Neural progenitor cell (in vitro differentiated cells): ENCODE measurements around the gene SYNRG. TPM values are rescaled to one million over a fixed set of nuclear protein-coding genes. Genes with fewer than 3 reads are reported as not detected.
A peak's percentile ranks its signal among the peaks of the same experiment; 100 is the strongest.

ENCODE experiments used
- DNase-seq: peaks from one replicate; pipeline ENCODE4 v3.0.0-alpha.2; 2016; ENCODE audit warnings: low spot score
- H2AFZ ChIP-seq: fragments of 200-600 bp; sonication (generic); replicated peaks from 2 replicates; pipeline ENCODE4 v1.6.1; 2016; ENCODE audit warnings: antibody characterized with exemption
- H3F3A ChIP-seq: fragments of 200-600 bp; sonication (generic); 2 replicates; pipeline ENCODE4 v1.6.1; 2016; ENCODE audit warnings: antibody characterized with exemption, low read depth
- H3K27ac ChIP-seq: fragments of 200-600 bp; sonication (generic); 2 replicates; pipeline ENCODE4 v1.5.1; 2016; ENCODE audit warnings: mild to moderate bottlenecking
- H3K27me3 ChIP-seq: fragments of 200-600 bp; sonication (generic); 2 replicates; pipeline ENCODE4 v1.6.1; 2016; ENCODE audit warnings: mild to moderate bottlenecking, moderate library complexity
- H3K36me3 ChIP-seq: fragments of 200-600 bp; sonication (generic); 2 replicates; pipeline ENCODE4 v1.5.1; 2016
- H3K4me1 ChIP-seq: fragments of 200-600 bp; sonication (generic); 2 replicates; pipeline ENCODE4 v1.6.1; 2016; ENCODE audit warnings: mixed run types
- H3K4me2 ChIP-seq: fragments of 200-600 bp; sonication (generic); 2 replicates; pipeline ENCODE4 v1.6.1; 2016
- H3K4me3 ChIP-seq: fragments of 200-600 bp; sonication (generic); 2 replicates; pipeline ENCODE4 v1.5.1; 2016
- H3K79me2 ChIP-seq: fragments of 200-600 bp; sonication (generic); 2 replicates; pipeline ENCODE4 v1.6.1; 2016; ENCODE audit warnings: low read depth
- H3K9ac ChIP-seq: fragments of 200-600 bp; sonication (generic); 2 replicates; pipeline ENCODE4 v1.6.1; 2016
- H3K9me3 ChIP-seq: fragments of 200-600 bp; sonication (generic); 2 replicates; pipeline ENCODE4 v1.5.1; 2016; ENCODE audit warnings: low read depth
- H4K20me1 ChIP-seq: fragments of 200-600 bp; sonication (generic); 2 replicates; pipeline ENCODE4 v1.6.1; 2016; ENCODE audit warnings: low read depth
- H3K27ac Mint-ChIP-seq: 3 replicates; pipeline ENCODE4 v1.8.0; 2021; ENCODE audit warnings: mixed read lengths
- H3K27me3 Mint-ChIP-seq: 2 replicates; pipeline ENCODE4 v1.8.0; 2022; ENCODE audit warnings: low read depth, mild to moderate bottlenecking, inconsistent platforms, moderate library complexity, mixed read lengths; ENCODE audit not compliant: insufficient read depth
- H3K36me3 Mint-ChIP-seq: 3 replicates; pipeline ENCODE4 v1.8.0; 2021; ENCODE audit warnings: mixed read lengths
- H3K4me1 Mint-ChIP-seq: 3 replicates; pipeline ENCODE4 v1.8.0; 2021; ENCODE audit warnings: mixed read lengths
- H3K4me3 Mint-ChIP-seq: 3 replicates; pipeline ENCODE4 v1.8.0; 2021; ENCODE audit warnings: mild to moderate bottlenecking, moderate library complexity, mixed read lengths
- H3K9me3 Mint-ChIP-seq: 3 replicates; pipeline ENCODE4 v1.8.0; 2020; ENCODE audit warnings: mixed read lengths
- CTCF ChIP-seq: fragments of 200-600 bp; sonication (generic); IDR thresholded peaks from 2 replicates; pipeline ENCODE4 v1.5.1; 2017; ENCODE audit warnings: antibody characterized with exemption, mild to moderate bottlenecking
- EZH2 ChIP-seq: fragments of 200-600 bp; sonication (generic); IDR thresholded peaks from 2 replicates; pipeline ENCODE4 v1.6.1; 2017; ENCODE audit warnings: antibody characterized with exemption, mild to moderate bottlenecking, moderate library complexity
- EZH2phosphoT487 ChIP-seq: fragments of 200-600 bp; sonication (generic); IDR thresholded peaks from 2 replicates; pipeline ENCODE4 v1.6.1; 2017; ENCODE audit warnings: antibody characterized with exemption
- total RNA-seq: library from RNA; depleted of rRNA; stranded (reverse); fragments of >200 nt; gene quantifications from 2 replicates; pipeline ENCODE4 v1.2.3, GENCODE V29; 2015; ENCODE audit warnings: low replicate concordance

Gene SYNRG
- total RNA-seq, 1 donor from 2014 or later = 22.4 TPM

GRCh38 chr17:37643869-37644268 lies 34.7 kb upstream of the SYNRG start:
- Mint-ChIP-seq H3K27ac (no peak overlapping the region), H3K36me3 (peaks cover 18% of the 10 kb centered on the region), H3K4me1 (peaks cover 12% of the 10 kb centered on the region), H3K9me3 (no peaks in the 10 kb centered on the region), H3K4me3 (peak overlapping the region; percentile 96), H3K27me3 (no peaks in the 10 kb centered on the region)
- peaks cover 44% of the 10 kb centered on the region for H3K79me2 ChIP-seq
- H4K20me1 ChIP-seq = peaks cover 13% of the 10 kb centered on the region
- peak overlapping the region; percentile 94 for H3K4me2 ChIP-seq
- H3K9ac ChIP-seq = no peak overlapping the region
- no peaks in the 10 kb centered on the region for H3K9me3 ChIP-seq
- peaks cover 7% of the 10 kb centered on the region for H3F3A ChIP-seq
- no peak overlapping the region for H3K27ac ChIP-seq
- peak overlapping the region; percentile 96 for H2AFZ ChIP-seq
- H3K4me1 ChIP-seq = peaks cover 5% of the 10 kb centered on the region
- H3K27me3 ChIP-seq = peaks cover 52% of the 10 kb centered on the region
- H3K36me3 ChIP-seq = peaks cover 14% of the 10 kb centered on the region
- peak; percentile 3 for DNase-seq
- H3K4me3 ChIP-seq = peak overlapping the region; percentile 95
- TF ChIP-seq EZH2phosphoT487 = no peak
- no peak for TF ChIP-seq CTCF
- TF ChIP-seq EZH2 = no peak

GRCh38 chr17:37643118-37643766 lies 34.0 kb upstream of the SYNRG start, which contains the start of gene DDX52:
Gene DDX52, minus strand, starts transcription at chr17:37643446. Its CDS starts 26 bp downstream, at chr17:37643420.
- peak within 1 kb of the TSS; percentile 96 for H2AFZ ChIP-seq
- peak within 1 kb of the TSS; percentile 87 for H3K9ac ChIP-seq
- Mint-ChIP-seq H3K4me1 (peaks cover 12% of the 10 kb centered on the region), H3K4me3 (peak within 1 kb of the TSS; percentile 96), H3K27me3 (no peaks in the 10 kb centered on the region), H3K9me3 (no peaks in the 10 kb centered on the region), H3K36me3 (peaks cover 22% of the 10 kb centered on the region), H3K27ac (peak within 1 kb of the TSS; percentile 88)
- TF ChIP-seq EZH2 (no peak), CTCF (peak; percentile 11), EZH2phosphoT487 (no peak)
- H3K36me3 ChIP-seq = peaks cover 18% of the 10 kb centered on the region
- no peaks in the 10 kb centered on the region for H3K9me3 ChIP-seq
- H3K4me2 ChIP-seq = peak within 1 kb of the TSS; percentile 94
- H3K79me2 ChIP-seq = peaks cover 50% of the 10 kb centered on the region
- peak within 1 kb of the TSS; percentile 69 for H3K27ac ChIP-seq
- H3K27me3 ChIP-seq = peaks cover 46% of the 10 kb centered on the region
- peak; percentile 95 for DNase-seq
- peak within 1 kb of the TSS; percentile 95 for H3K4me3 ChIP-seq
- H3F3A ChIP-seq = peaks cover 7% of the 10 kb centered on the region
- H3K4me1 ChIP-seq = peaks cover 5% of the 10 kb centered on the region
- peaks cover 13% of the 10 kb centered on the region for H4K20me1 ChIP-seq

- Histone ChIP-seq H3K79me2 (peaks cover 56% of the 10 kb centered on the region), H3K4me1 (peaks cover 5% of the 10 kb centered on the region), H3K4me2 (peak overlapping the region; percentile 94), H3K27me3 (peaks cover 41% of the 10 kb centered on the region), H3F3A (peaks cover 7% of the 10 kb centered on the region), H2AFZ (peak overlapping the region; percentile 96), H3K36me3 (peaks cover 18% of the 10 kb centered on the region), H3K9ac (peak overlapping the region; percentile 87), H4K20me1 (peaks cover 13% of the 10 kb centered on the region), H3K4me3 (peak overlapping the region; percentile 95), H3K27ac (peak overlapping the region; percentile 69), H3K9me3 (no peaks in the 10 kb centered on the region)
- H3K4me1 Mint-ChIP-seq = peaks cover 12% of the 10 kb centered on the region
- no peaks in the 10 kb centered on the region for H3K27me3 Mint-ChIP-seq
- H3K9me3 Mint-ChIP-seq = no peaks in the 10 kb centered on the region
- H3K4me3 Mint-ChIP-seq = peak overlapping the region; percentile 96
- TF ChIP-seq EZH2 (no peak), CTCF (no peak)
- H3K27ac Mint-ChIP-seq = peak overlapping the region; percentile 88
- DNase-seq = no peak
- peaks cover 24% of the 10 kb centered on the region for H3K36me3 Mint-ChIP-seq
Observed at GRCh38 chr17:37642681-37643080, 33.5 kb upstream of the SYNRG start.
